C4-2B (cell line): ENCODE data around the gene DSC2.

Source experiments
- ZFX ChIP-seq: fragments of 450-650 bp; IDR thresholded peaks from 2 replicates; pipeline ENCODE4 v1.6.1; 2017
- TF ChIP-seq, protein P1 (sequence below): fragments of 450-650 bp; conservative IDR thresholded peaks from 2 replicates; pipeline ENCODE4 v1.5.1; 2017; ENCODE audit warnings: mild to moderate bottlenecking

- TF ChIP-seq, protein P1, sequence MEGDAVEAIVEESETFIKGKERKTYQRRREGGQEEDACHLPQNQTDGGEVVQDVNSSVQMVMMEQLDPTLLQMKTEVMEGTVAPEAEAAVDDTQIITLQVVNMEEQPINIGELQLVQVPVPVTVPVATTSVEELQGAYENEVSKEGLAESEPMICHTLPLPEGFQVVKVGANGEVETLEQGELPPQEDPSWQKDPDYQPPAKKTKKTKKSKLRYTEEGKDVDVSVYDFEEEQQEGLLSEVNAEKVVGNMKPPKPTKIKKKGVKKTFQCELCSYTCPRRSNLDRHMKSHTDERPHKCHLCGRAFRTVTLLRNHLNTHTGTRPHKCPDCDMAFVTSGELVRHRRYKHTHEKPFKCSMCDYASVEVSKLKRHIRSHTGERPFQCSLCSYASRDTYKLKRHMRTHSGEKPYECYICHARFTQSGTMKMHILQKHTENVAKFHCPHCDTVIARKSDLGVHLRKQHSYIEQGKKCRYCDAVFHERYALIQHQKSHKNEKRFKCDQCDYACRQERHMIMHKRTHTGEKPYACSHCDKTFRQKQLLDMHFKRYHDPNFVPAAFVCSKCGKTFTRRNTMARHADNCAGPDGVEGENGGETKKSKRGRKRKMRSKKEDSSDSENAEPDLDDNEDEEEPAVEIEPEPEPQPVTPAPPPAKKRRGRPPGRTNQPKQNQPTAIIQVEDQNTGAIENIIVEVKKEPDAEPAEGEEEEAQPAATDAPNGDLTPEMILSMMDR, result no peak
- TF ChIP-seq ZFX, result no peak
Measured at GRCh38 chr18:31065036-31065773, 37.0 kb downstream of the DSC2 start.
